Thyroid gland (tissue), 4 donors: ENCODE measurements around the gene DNAJB1.

ENCODE experiments used
- CTCF ChIP-seq, 6 experiments: fragments of 200-600 bp in 3 of 6; fragments of 450-650 bp in 3 of 6; sonication (generic) in 3 of 6; IDR thresholded peaks; one replicate each; pipeline ENCODE4 v1.5.1; 2016 to 2019; ENCODE audit warnings: antibody characterized with exemption in 6 of 6, mild to moderate bottlenecking in 2 of 6, inconsistent platforms in 1 of 6, moderate library complexity in 1 of 6
- POLR2A ChIP-seq, 2 donors: fragments of 450-650 bp; IDR thresholded peaks; one replicate each; pipeline ENCODE4 v1.6.1; 2017; ENCODE audit warnings: antibody characterized with exemption in 2 of 2, mild to moderate bottlenecking in 2 of 2, moderate library complexity in 1 of 2

DNA sequence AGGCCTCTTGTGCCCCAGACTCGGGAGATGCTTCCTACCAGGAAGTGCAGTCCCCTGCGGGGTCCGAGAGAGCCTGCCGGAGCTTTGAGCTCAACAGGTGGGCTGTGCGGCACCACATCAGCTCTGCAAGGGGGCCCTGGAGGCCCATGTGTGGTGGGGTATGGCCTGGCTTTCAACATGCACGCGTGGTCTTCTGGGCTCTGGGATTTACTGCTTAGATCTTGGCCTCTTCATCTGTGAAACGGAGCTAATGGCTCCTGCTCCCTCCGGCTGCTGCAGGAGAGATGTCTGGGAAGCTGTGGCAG lies 35.7 kb upstream of the DNAJB1 start:
- TF ChIP-seq POLR2A (IDR thresholded peaks at IDR 0.05) (no peak), CTCF (IDR thresholded peaks at IDR 0.05) (no peak)
